ENCODE results near the gene TTC24.
"Not testable (repeated sequence)": the region's sequence is repeated elsewhere in the genome, so short reads cannot be mapped to it uniquely, and the experiment has no call there.

Gene TTC24

DNA sequence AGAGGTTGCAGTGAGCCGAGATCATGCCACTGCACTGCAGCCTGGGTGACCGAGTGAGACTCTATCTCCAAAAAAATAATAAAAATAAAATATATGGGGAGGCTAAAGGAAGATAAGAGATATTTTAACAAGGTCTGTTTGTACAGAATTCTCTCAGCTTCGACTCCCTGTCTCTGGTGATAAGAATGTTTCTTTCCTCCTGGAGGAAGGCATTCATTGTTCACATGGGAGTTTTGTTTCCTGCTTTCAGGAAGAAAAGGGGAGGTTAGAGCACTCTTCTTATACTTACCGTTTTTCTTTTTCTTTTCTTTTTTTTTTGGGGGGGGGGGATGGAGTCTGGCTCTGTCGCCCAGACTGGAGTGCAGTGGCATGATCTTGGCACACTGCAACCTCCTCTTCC, 10.0 kb downstream of the TTC24 start:
- no peak for ATAC-seq

DNA sequence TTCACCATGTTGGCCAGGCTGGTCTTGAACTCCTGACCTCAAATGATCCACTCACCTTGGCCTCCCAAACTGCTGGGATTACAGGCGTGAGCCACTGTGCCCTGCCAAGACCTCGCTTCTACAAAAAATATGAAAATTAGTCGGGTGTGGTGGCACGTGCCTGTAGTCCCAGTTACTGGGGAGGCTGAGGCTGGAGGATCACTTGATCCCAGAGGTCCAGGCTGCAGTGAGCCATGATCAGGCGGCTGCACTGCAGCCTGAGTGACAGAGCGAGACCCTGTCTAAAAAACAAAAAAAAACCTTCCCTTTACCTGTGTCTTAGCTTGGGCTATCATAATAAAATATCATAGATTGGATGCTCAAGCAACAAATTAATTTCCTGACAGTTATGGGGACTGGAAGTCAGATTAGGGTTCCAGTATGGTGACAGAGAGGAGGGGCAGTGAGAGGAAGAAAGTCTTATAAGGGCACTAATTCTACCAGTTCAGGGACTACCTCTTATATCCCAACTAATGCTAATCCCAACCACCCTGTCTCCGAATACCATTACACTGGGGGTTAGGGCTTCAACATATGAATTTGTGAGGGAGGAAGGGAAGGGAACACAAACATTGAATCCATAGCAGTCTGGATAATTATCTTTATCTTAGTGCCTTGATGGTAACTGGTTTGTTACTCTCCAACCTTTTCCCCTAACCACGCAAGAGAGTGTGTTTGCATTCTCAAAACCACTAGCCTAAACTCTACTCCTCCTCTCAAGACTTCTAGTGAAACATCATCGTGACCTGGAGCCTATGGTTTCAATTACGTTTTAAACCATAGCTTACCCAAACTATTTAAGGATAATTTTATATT, 11.0 kb downstream of the TTC24 start:
- ATAC-seq, result no peak

DNA sequence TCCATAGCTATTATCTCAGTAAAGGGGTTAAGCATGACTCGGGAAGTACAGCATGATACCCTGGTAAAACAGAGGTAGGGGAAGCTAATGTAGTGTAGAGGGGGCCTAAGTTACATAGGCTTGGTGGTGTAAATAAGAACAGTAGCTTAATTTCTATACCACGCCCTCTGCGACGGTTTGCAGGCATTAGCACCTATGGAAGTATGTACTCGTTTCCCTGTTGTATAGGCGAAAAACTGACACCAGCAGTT, 11.6 kb downstream of the TTC24 start:
- ATAC-seq, result peak in 1 of 2 donors; percentile 12

DNA sequence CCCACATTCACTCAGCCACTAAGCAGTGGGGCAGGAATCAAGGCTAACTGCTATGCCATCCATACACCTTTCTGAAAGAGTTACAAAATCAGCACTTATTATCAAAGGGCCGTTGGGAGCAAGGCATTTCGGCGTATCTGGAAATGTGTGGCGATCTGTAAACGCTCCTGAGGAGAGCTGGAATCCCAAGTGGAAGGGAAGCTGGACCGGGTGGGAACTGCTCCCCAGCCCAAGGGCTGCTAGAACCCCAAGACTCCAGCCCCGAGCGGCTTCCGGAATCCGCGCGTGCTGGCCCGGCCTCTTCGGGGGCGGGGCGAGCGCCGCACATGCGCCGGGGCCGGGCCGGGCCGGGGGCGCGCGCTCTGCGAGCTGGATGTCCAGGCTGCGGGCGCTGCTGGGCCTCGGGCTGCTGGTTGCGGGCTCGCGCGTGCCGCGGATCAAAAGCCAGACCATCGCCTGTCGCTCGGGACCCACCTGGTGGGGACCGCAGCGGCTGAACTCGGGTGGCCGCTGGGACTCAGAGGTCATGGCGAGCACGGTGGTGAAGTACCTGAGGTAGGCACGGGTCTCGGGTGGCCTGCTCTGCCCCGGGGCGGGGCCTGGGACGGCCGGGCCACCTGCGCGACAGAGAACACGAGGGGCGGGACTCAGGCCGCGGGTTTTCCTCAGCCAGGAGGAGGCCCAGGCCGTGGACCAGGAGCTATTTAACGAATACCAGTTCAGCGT, 12.1 kb downstream of the TTC24 start, which contains the start of gene NAXE:
Gene NAXE (plus strand): TSS at position 345 of the 726 bp plus-strand sequence. CDS start 29 bp downstream, at position 374.
- ATAC-seq, result peak; percentile 93

DNA sequence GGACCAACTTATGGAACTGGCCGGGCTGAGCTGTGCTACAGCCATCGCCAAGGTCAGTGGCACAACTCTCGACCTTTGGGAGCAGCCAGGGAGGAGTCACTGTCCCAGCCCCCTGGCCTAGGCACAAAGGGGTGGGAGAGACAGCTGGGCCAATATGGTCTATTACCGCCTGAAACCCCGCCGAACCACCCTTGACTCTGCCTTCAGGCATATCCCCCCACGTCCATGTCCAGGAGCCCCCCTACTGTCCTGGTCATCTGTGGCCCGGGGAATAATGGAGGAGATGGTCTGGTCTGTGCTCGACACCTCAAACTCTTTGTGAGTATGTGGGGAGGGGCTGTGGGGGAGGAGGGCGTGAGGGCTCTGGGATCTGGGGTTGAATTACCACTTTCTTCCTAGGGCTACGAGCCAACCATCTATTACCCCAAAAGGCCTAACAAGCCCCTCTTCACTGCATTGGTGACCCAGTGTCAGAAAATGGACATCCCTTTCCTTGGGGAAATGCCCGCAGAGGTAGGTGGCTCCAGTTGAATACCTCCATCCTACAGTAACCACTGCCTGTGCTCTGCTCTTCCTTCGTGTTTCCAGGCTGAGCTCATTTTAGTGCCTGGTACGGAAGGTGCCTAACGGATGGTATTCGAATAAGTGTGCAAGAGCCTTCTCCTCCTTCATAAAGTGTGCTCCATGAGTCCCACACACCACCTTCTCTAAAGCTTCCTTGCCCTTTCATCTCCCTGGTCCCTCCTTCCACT, 12.8 kb downstream of the TTC24 start:
- no peak for ATAC-seq

DNA sequence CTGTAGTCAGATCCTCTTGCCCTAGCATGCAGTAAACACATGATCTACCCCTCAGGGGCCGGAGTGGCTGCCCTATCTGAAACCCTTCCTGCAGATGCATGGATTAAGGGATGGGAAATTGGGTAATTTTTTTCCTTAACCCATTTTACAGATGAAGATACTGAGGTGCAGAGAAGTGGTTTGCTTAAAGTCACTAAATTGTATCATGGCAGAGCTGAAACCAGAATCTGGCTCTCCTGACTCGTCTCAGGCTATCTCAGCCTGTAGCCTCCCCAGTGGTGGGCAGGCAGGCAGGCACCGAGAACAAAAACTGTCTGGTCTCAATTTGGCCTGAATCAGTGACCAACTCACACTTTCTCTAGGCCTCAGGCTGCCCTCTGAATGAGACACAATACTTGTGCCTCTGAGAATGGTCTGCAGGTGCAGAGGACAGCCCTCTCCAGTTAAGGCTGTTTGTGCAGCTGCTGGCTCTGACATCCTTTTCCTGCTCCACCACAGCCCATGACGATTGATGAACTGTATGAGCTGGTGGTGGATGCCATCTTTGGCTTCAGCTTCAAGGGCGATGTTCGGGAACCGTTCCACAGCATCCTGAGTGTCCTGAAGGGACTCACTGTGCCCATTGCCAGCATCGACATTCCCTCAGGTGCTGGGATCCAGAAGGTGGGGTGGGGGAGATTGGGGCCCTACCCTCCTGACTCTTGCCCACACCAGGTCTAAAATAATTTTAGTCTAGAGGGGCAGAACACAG, 13.6 kb downstream of the TTC24 start:
- no peak for ATAC-seq

DNA sequence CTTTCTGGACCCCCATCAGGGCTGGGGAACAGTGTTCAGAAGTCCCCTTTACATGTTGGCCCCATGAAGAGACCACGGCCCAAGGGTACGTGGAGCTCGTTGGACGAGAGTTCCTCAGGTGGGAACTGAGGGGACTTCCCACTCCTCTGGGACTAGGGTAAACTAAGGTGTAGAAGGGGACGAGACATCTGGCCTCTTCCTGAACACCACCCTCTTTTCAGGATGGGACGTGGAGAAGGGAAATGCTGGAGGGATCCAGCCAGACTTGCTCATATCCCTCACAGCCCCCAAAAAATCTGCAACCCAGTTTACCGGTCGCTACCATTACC, 14.1 kb downstream of the TTC24 start:
- no peak for ATAC-seq

DNA sequence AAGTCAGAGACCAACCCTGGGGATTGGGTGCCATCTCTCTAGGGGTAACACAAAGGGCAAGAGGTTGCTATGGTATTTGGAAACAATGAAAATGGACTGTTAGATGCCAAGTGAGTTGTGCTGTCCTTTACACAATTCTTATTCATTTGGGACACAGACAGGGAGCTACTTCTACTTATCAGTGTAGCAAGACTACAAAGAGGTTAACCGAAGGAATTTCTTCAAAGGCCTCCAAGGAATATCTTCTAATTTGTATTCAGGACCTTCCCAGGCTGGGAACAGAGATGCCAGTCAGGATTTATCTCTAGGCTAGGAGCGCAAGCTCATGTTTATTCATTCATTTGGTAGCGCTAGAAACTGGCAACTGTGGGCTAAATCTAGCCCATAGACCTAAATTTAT, 14.7 kb downstream of the TTC24 start:
- no peak for ATAC-seq

DNA sequence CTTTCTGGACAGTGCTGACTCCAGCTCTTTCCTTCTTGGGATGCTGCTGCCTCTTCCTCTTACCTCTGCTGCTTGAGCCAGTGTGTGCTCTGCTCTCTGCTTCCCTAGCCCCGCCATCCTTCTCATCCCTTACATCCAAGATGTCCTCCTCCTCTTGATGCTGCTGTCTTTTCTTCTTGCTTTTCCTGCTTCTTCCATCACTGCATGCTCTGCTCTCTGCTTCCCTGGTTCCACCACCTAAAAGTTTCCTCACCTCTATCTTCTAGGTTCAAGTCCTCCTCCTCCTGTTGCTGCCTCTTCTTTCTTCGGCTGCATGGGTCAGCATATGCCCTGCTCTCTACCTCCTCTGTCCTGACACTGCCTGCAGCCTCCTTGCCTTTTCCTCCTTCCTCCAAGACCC, 15.5 kb downstream of the TTC24 start:
- ATAC-seq, result no peak

DNA sequence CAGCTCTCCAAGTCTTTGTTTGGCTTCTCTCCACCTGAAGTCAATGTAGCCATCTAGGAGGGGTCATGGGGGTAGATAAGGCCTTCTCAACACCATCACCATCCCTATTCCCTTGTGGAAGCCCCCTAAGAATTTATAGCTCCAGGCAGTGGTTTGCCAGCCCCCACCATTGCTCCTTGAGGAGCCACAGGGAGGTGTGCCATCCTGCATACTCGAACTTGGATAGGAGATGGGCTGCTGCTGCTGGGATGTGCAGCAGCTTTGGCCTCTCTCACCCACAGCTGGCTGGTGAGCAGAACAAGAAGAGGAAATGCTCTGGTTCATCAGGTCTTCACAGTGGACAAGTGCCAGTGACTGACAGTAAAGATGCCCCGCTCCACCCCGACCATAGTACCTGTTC, 16.9 kb downstream of the TTC24 start:
- ATAC-seq, result no peak

DNA sequence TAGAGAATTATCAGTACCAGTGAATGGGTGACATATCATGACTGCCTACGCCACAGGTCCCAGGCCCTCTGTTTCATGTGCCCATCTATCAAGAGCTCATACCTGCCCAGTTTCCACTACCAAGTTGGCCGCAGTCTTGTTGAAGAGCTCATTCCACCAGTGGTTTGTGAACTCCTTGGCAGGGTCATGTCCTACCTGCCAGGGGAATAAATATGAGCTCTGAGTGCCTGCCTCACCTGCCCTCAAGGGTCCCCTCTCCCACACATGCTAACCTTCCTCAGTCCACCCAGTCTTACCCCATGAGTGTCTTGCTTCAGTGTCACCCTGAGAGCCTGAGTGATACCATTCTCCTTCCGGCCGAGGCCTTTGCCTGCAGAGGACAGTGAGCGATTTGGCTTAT, 18.6 kb downstream of the TTC24 start:
- no peak for ATAC-seq

DNA sequence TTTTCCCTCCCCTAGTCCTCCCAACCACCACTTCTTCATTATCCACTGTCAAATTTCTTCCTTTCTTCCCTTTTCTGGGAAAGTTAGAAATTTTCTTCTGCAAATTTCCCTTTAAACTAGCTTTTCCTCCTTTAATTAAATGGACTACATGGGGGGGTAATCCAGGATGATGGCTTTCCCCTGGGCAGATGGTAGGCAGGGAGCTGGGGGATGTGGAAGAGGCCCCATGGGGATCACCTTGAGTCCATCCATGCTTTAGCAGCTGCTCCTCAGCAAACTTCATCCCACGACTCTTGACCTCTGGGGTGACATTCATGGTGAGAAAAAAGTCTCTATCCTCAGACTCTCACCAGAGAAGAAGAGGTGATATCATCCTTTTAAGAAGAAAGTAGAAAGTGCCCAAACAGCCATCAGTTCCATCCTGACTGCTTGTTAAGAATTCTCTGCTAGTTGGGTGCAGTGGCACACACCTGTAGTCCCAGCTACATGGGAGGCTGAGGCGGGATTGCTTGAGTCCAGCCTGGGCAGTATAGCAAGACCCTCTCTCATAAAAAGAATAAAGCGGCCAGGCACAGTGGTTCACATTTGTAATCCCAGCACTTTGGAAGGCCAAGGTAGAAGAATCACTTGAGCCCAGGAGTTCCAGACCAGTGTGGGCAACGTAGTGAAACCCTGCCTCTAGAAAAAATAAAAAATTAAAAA, 19.4 kb downstream of the TTC24 start:
- ATAC-seq, result no peak

DNA sequence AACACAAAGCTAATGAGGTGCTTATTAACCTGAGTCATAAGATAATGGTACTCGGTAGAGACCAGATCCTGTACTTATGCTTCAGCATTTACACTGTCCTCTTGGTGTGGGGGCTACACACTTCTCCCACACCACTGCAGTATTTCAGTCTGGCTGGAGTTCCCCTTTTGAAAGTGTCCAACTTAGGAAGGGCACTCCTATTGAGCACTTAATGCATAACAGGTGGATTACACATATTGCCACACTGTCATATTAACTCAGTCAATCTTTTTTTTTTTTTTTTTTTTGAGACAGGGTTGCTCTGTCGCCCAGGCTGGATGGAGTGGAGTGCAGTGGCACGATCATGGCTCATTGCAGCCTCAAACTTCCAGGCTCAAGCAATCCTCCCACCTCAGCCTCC, 20.3 kb downstream of the TTC24 start:
- peak; percentile 54 to 78 for ATAC-seq

DNA sequence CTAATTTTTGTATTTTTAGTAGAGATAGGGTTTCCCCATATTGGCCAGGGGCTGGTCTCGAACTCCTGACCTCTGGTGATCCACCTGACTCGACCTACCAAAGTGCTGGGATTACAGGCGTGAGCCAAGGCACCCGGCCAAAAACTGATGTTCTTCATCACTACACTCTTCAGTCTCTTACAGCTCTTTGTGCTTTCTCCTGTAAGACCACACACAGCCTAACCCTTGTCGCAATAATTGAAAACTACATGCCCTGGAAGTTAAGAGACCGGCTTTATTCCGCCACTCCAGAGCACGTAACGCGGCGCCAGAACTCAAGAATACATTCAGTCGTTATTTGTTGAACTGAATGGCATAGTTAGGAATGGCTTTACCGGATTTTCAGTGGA, 21.2 kb downstream of the TTC24 start:
- ATAC-seq, result no peak

DNA sequence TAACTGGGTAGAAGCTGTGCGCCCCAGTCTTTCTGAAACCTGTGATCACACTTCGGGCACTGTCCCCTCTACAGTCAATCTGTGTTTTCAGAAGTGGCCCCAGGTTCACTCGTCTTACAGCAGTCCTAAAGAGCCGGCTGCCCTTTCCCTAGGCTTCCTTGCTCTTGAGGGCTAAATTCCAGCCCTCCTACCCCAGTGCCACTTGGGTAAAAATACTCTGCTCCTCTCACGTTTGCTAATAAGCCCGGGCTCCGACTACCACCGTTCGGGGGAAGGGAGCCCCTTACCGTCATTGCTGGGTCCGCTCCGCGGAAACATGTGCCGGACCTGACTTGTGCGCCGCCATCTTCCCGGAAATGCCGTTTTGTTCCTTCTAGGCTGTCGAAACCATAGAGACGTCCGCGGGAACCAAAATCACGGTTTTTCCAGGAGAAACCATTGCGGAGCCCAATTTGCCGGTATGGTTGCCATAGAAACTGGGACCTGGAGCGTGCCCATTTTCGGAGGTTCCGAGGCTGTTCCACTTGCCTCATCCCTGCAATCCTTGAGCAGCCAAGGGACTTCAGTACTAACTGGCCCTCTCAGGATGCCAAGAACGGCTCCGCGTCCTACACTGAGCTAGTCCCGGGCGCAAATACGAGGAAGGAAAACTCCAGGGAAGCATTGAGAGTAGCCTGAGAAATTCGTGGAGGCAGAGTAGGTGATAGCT, 21.8 kb downstream of the TTC24 start, which contains the start of gene GPATCH4:
Gene GPATCH4 (minus strand): TSS at position 358 of the 709 bp plus-strand sequence.
- peak; percentile 81 to 85 for ATAC-seq

DNA sequence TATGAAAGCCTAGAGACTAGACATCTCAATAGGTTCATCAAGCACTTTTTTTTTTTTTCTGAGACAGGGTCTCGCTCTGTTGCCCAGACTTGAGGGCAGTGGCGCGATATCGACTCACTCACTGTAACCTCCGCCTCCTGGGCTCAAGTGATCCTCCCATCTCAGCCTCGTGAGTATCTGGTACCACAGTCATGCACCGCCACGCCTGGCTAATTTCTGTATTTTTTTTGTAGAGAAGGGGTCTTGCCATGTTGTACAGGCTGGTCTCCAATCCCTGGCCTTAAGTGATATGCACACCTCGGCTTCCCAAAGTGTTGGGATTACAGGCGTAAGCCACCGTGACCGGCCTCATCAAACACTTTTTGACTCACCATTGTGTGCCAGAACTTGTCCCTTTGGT, 22.4 kb downstream of the TTC24 start:
- no peak for ATAC-seq

DNA sequence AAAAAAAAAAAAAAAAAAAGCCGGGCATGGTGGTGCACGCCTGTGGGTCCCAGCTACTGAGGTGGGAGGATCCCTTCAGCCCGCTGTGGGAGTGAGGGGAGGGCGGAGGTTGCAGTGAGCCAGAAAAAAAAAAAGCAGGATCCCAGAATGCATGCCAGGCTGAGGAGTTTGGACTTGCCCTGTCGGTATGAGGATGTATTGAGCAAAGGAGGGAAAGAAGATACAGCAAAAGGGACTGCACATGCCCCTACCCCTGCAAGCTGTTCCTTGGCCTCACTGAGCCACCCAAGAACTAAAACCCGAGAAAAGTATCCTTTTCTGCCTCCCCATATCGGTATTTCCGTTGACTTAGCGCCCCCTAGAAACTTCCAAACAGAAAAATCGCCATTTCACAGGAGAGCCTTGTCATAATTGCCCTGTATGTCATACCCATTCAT, 23.1 kb downstream of the TTC24 start:
- ATAC-seq, result no peak

DNA sequence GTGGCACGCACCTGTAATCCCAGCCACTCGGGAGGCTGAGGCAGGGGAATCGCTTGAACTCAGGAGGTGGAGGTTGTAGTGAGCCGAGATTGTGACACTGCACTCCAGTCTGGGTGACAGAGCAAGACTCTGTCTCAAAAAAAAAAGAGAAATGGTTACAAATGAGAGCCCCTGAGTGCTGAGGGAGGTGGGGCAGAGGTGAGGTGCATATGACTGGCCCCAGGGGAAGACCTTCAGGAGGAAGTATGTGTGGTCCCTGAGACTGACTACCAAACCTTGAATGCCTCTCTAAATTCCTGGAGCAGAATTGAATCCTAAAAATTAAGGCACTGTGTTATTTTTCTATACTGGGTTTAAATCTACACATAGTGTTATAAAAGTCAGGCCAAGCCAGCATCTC, 27.8 kb downstream of the TTC24 start:
- ATAC-seq, result not testable (repeated sequence)

DNA sequence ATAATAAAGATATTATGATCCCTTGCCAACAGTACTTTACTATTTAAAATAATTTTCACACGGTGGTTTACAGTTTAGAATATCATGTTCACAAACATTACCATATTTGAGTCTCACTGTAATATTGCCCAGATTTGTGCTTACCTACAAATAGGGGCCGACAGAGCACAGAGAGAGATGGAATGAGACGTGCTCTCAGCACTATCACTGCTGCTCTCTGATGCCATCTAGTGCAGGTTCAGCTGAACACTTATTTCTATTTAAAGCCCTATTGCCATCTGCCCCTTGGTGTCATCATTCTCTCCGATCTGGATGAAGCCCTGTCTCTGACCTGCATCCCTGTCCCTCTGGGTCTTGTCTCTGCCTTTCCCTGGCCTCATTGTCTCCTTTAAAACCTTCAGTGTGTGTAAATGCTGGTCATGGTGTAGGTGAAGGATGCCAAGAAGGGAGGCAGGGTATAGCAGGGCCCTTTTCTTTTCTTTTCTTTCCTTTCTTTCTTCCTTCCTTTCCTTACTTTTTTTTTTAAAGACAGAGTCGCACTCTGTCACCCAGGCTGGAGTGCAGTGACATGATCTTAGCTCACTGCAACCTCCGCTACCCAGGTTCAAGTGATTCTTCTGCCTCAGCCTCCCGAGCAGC, 28.6 kb downstream of the TTC24 start:
- ATAC-seq, result peak; percentile 95 to 96

DNA sequence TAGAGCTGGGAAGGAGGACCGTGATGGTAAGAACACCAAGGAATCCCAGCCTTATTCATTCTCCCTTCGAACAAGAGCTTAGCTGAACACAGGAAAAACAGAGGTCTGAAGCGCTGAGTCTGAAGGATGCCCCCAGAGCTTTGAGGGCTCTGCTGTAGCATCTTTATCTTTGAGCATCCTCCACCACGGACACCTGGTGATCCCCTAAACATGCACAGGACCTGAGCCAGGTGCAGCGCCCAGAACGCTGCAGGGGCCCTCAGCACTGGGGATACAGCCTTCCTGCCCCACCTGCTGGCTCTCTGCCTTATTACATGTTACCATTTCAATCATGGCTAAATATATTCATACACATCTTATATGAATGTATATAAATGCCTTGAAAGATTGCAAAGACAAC, 29.5 kb downstream of the TTC24 start:
- peak; percentile 75 to 79 for ATAC-seq

DNA sequence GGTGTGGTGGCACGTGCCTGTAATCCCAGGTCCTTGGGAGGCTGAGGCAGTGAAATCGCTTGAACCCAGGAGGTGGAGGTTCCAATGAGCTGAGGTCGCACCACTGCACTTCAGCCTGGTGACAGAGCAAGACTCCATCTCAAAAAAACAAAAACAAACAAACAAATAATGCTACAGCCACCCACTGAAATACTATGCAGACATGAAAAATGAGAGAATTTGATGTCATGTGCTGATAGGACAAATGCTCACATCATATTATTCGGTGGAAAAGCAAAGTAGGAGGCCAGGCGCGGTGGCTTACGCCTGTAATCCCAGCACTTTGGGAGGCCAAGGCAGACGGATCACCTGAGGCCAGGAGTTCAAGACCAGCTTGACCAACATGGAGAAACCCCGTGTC, 30.5 kb downstream of the TTC24 start:
- ATAC-seq, result not testable (repeated sequence)

Measured in activated CD4-positive, CD25-positive, alpha-beta regulatory T cell treated with anti-CD3 and anti-CD28 coated beads, Interleukin-2, amount 50 U/mL, for 24 hours (primary cell).